ENCODE results near the gene ASTN2.

DNA sequence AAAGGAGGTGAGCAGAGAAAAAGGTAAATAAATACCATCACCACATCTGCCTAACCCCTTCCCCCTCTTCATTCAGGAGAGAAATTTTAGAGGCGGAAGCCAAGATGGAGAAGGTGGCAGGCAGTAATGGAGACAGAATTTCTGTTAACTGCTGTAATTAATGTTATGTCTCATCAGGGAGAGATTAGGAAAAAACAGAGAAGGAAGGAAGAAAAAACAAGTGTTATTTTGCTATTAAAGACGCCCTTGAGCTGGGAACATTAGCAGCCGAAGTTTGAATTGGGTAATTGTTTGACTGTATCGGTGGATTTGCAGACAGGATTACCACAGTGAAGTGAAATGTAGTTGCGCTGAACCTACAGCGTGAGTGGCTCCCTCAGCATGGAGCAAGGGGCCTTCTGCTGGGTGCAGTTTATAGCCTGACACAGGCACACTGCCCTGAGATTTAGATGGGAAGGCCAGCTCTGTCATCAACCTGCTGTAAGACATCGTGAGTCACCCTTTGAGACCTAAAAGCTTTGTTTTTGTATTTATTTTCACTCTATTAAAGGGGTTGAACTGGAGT is 136.3 kb downstream of the ASTN2 start:
- TF ChIP-seq, protein P1, sequence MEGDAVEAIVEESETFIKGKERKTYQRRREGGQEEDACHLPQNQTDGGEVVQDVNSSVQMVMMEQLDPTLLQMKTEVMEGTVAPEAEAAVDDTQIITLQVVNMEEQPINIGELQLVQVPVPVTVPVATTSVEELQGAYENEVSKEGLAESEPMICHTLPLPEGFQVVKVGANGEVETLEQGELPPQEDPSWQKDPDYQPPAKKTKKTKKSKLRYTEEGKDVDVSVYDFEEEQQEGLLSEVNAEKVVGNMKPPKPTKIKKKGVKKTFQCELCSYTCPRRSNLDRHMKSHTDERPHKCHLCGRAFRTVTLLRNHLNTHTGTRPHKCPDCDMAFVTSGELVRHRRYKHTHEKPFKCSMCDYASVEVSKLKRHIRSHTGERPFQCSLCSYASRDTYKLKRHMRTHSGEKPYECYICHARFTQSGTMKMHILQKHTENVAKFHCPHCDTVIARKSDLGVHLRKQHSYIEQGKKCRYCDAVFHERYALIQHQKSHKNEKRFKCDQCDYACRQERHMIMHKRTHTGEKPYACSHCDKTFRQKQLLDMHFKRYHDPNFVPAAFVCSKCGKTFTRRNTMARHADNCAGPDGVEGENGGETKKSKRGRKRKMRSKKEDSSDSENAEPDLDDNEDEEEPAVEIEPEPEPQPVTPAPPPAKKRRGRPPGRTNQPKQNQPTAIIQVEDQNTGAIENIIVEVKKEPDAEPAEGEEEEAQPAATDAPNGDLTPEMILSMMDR (conservative IDR thresholded peaks at IDR 0.05): no peak
- no peak for TF ChIP-seq ZFX (IDR thresholded peaks at IDR 0.05)
